Astrocyte of the hippocampus (primary cell): ENCODE results near the gene FBLN1.
"Not testable (repeated sequence)": the region's sequence is repeated elsewhere in the genome, so short reads cannot be mapped to it uniquely, and the experiment has no call there.

Experiments used
- DNase-seq: peaks from one replicate; pipeline ENCODE4 v3.0.0; 2011; ENCODE audit warnings: low read depth, low spot score

Gene FBLN1

GRCh38 chr22:45528046-45528445, 25.4 kb downstream of the FBLN1 start:
- DNase-seq: no peak

GRCh38 chr22:45529105-45529504, 26.4 kb downstream of the FBLN1 start:
- DNase-seq: no peak

GRCh38 chr22:45529971-45530575, 27.4 kb downstream of the FBLN1 start:
- peak; percentile 33 for DNase-seq

GRCh38 chr22:45531441-45532234, 29.0 kb downstream of the FBLN1 start:
- peak; percentile 70 for DNase-seq

GRCh38 chr22:45532235-45532631, 29.6 kb downstream of the FBLN1 start:
- DNase-seq: no peak

GRCh38 chr22:45533703-45534102, 31.0 kb downstream of the FBLN1 start:
- DNase-seq: no peak

GRCh38 chr22:45534339-45535192, 31.9 kb downstream of the FBLN1 start:
- DNase-seq: peak; percentile 75

GRCh38 chr22:45535290-45535689, 32.6 kb downstream of the FBLN1 start:
- no peak for DNase-seq

- not testable (repeated sequence) for DNase-seq
These were observed 33.2 kb downstream of the FBLN1 start for GRCh38 chr22:45535835-45536234.

GRCh38 chr22:45537734-45538181, 35.1 kb downstream of the FBLN1 start:
- peak; percentile 95 for DNase-seq

- peak; percentile 60 for DNase-seq
These were observed 35.6 kb downstream of the FBLN1 start for GRCh38 chr22:45538281-45538680.

GRCh38 chr22:45540122-45540521, 37.4 kb downstream of the FBLN1 start:
- peak; percentile 37 for DNase-seq

- no peak for DNase-seq
These were observed 38.8 kb downstream of the FBLN1 start for GRCh38 chr22:45541382-45541979.

- DNase-seq: no peak
These were observed 39.4 kb downstream of the FBLN1 start for GRCh38 chr22:45542001-45542520.

- not testable (repeated sequence) for DNase-seq
These were observed 40.1 kb downstream of the FBLN1 start for GRCh38 chr22:45542736-45543135.

GRCh38 chr22:45543243-45543642, 40.6 kb downstream of the FBLN1 start:
- DNase-seq: no peak

GRCh38 chr22:45544588-45545170, 42.0 kb downstream of the FBLN1 start:
- DNase-seq: peak; percentile 96

GRCh38 chr22:45546333-45547015, 43.8 kb downstream of the FBLN1 start:
- no peak for DNase-seq

GRCh38 chr22:45547016-45547345, 44.3 kb downstream of the FBLN1 start:
- DNase-seq: no peak

- DNase-seq: no peak
These were observed 45.0 kb downstream of the FBLN1 start for GRCh38 chr22:45547731-45548130.
